Measurements from ENCODE around the gene CLEC16A.

CLEC16A gene

GRCh38 chr16:11201498-11202259 lies 257.3 kb downstream of the CLEC16A start:
- no peak for DNase-seq (ENCODE audit: low read depth in 2 of 2)

GRCh38 chr16:11202260-11203091 lies 258.1 kb downstream of the CLEC16A start:
- DNase-seq (ENCODE audit: low read depth in 2 of 2) = no peak

- no peak for DNase-seq (ENCODE audit: low read depth in 2 of 2)
Observed at GRCh38 chr16:11203111-11203623, 258.8 kb downstream of the CLEC16A start.

- DNase-seq (ENCODE audit: low read depth in 2 of 2) = no peak
Observed at GRCh38 chr16:11204513-11205047, 260.2 kb downstream of the CLEC16A start.

GRCh38 chr16:11205065-11205699 lies 260.8 kb downstream of the CLEC16A start:
- no peak for DNase-seq (ENCODE audit: low read depth in 2 of 2)

- DNase-seq (ENCODE audit: low read depth in 2 of 2) = no peak
Observed at GRCh38 chr16:11205754-11206581, 261.6 kb downstream of the CLEC16A start.

GRCh38 chr16:11207646-11208045 lies 263.3 kb downstream of the CLEC16A start:
- no peak for DNase-seq (ENCODE audit: low read depth in 2 of 2)

- no peak for DNase-seq (ENCODE audit: low read depth in 2 of 2)
Observed at GRCh38 chr16:11208916-11209665, 264.7 kb downstream of the CLEC16A start.

GRCh38 chr16:11210260-11210659 lies 265.9 kb downstream of the CLEC16A start:
- no peak for DNase-seq (ENCODE audit: low read depth in 2 of 2)

GRCh38 chr16:11211061-11211976 lies 267.0 kb downstream of the CLEC16A start:
- DNase-seq (ENCODE audit: low read depth in 2 of 2) = no peak

GRCh38 chr16:11211977-11212797 lies 267.8 kb downstream of the CLEC16A start:
- DNase-seq (ENCODE audit: low read depth in 2 of 2) = no peak

GRCh38 chr16:11212798-11213196 lies 268.4 kb downstream of the CLEC16A start:
- DNase-seq (ENCODE audit: low read depth in 2 of 2) = no peak

GRCh38 chr16:11213373-11213772 lies 269.0 kb downstream of the CLEC16A start:
- no peak for DNase-seq (ENCODE audit: low read depth in 2 of 2)

- no peak for DNase-seq (ENCODE audit: low read depth in 2 of 2)
Observed at GRCh38 chr16:11213799-11214198, 269.4 kb downstream of the CLEC16A start.

- DNase-seq (ENCODE audit: low read depth in 2 of 2) = no peak
Observed at GRCh38 chr16:11215935-11216556, 271.7 kb downstream of the CLEC16A start.

- DNase-seq (ENCODE audit: low read depth in 2 of 2) = no peak
Observed at GRCh38 chr16:11217651-11218603, 273.6 kb downstream of the CLEC16A start.

- DNase-seq (ENCODE audit: low read depth in 2 of 2) = no peak
Observed at GRCh38 chr16:11218604-11218962, 274.2 kb downstream of the CLEC16A start.

All from activated CD8-positive, alpha-beta memory T cell treated with anti-CD3 and anti-CD28 coated beads for 4 hours (primary cell).